ENCODE measurements around the gene RBP3.

- no peak for TF ChIP-seq GATA2 (IDR thresholded peaks at IDR 0.05; ENCODE audit: low read depth, low read length)
- no peak for TF ChIP-seq GATA3 (IDR thresholded peaks at IDR 0.05; ENCODE audit: low read depth, low read length)
Measured at GRCh38 chr10:47361293-47361692, 13.1 kb downstream of the RBP3 start.
